GM13977 (cell line): ENCODE results near the gene INKA2.

Source experiments
- DNase-seq: peaks from one replicate; pipeline ENCODE4 v3.0.0; 2012; ENCODE audit warnings: low spot score
- CTCF ChIP-seq: IDR thresholded peaks from 2 replicates; pipeline ENCODE4 v1.5.1; 2012; ENCODE audit warnings: mild to moderate bottlenecking, control low read depth; ENCODE audit not compliant: insufficient read depth; ENCODE audit errors: extremely low read depth, missing control alignments
- in situ Hi-C: fragments of 300-500 bp; cut with MboI; formaldehyde crosslinking; loops from one replicate; pipeline ENCODE4 v1.12.0; 2022; ENCODE audit warnings: low sequenced_read_pairs, low pct_unique_long_range_greater_than_20kb, mixed read lengths, inconsistent platforms; ENCODE audit not compliant: unreplicated experiment

The INKA2 gene

GRCh38 chr1:111768625-111769024 lies 29.4 kb upstream of the INKA2 start:
- no peak for DNase-seq
- in situ Hi-C loops, result loop anchor here (10.0 to 25.0 kb wide), 2 partner anchors 274 to 556 kb away; partner anchors contain the start of gene DENND2D
- TF ChIP-seq CTCF, result no peak

- DNase-seq, result no peak
- TF ChIP-seq CTCF, result no peak
- in situ Hi-C loops, result loop anchor here (10.0 to 25.0 kb wide), 2 partner anchors 273 to 556 kb away; partner anchors contain the start of gene DENND2D
Measured at GRCh38 chr1:111768023-111768422, 28.8 kb upstream of the INKA2 start.

- DNase-seq, result no peak
- in situ Hi-C loops, result loop anchor here (10.0 to 25.0 kb wide), 2 partner anchors 268 to 550 kb away; partner anchors contain the start of gene DENND2D
- no peak for TF ChIP-seq CTCF
Measured at GRCh38 chr1:111762332-111762731, 23.1 kb upstream of the INKA2 start.

- no peak for TF ChIP-seq CTCF
- in situ Hi-C loops, result loop anchor here (10.0 to 25.0 kb wide), 2 partner anchors 267 to 549 kb away; partner anchors contain the start of gene DENND2D
Measured at GRCh38 chr1:111761717-111762116, 22.5 kb upstream of the INKA2 start.

GRCh38 chr1:111758373-111758772 lies 19.2 kb upstream of the INKA2 start:
- in situ Hi-C loops, result loop anchor here (25.0 kb wide), 1 partner anchor 546 kb away; the partner anchor contains the start of gene DENND2D
- DNase-seq, result no peak
- TF ChIP-seq CTCF, result no peak

More at GRCh38 chr1:111761717-111762116, 22.5 kb upstream of the INKA2 start:
- no peak for DNase-seq

- DNase-seq, result no peak
- in situ Hi-C loops, result loop anchor here (25.0 kb wide), 1 partner anchor 544 kb away; the partner anchor contains the start of gene DENND2D
- TF ChIP-seq CTCF, result no peak
Measured at GRCh38 chr1:111756124-111756513, 16.9 kb upstream of the INKA2 start.
